Left cardiac atrium (tissue), 4 donors: ENCODE data around the gene NR1H4. TPM values are rescaled to one million over a fixed set of nuclear protein-coding genes. Genes with fewer than 3 reads are reported as not detected.

ENCODE experiments used
- ATAC-seq, 2 donors: fragments of 200-7000 bp; cut with Tn5 transposase; one replicate each; pipeline ENCODE4 v1.9.1; 2020; ENCODE audit warnings: mild to moderate bottlenecking in 2 of 2, moderate library complexity in 2 of 2
- DNase-seq: peaks from one replicate; pipeline ENCODE4 v3.0.0-alpha.2; 2020
- intact Hi-C, 2 donors: fragments of 100-400 bp; cut with DNase I; formaldehyde crosslinking; loops; one replicate each; pipeline versions ENCODE4 v1.14.1 to v1.15.1; 2022 to 2023
- total RNA-seq, 2 donors: library from RNA; stranded (reverse); fragmentation: NEBNext Ultra II Directional; extraction: Animal tissue kit (Norgen Biotek cat#: 25700); gene quantifications; one replicate each; pipeline ENCODE4 v1.2.1, GENCODE V29; 2021
- donor health status: DM: no; HTN: yes; CAD: no.
- donor health status: DM: no; HTN: yes; CAD: no; lungs with severe emphysema.
- donor health status: DM: yes; HTN: yes; CAD: no.
- donor health status: Dilated cardiomyopathy.

Gene NR1H4
- total RNA-seq, 2 donors from 2014 or later: not detected

DNA sequence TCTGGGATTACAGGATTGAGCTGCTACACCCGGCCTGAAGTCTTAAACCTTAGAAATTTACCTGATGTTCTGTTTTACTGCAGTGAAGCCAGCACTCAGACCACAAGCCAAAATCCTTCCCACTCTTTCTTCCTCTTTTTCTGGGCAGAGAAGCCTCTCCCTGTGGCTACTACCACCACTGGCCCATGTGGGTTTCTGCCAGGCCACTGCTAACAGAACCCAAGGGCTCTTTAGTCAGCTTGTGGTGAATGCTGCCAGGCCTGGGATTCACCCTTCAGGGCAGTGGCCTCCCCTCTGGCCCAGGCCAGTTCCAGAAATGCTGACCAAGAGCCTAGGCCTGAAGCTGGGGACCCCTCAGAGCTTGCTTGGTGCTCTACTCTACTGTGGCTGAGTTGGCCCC is 135.1 kb downstream of the NR1H4 start:
- intact Hi-C loops: no loop called here
- DNase-seq: no peak
- peak in 1 of 2 donors; percentile 47 for ATAC-seq

DNA sequence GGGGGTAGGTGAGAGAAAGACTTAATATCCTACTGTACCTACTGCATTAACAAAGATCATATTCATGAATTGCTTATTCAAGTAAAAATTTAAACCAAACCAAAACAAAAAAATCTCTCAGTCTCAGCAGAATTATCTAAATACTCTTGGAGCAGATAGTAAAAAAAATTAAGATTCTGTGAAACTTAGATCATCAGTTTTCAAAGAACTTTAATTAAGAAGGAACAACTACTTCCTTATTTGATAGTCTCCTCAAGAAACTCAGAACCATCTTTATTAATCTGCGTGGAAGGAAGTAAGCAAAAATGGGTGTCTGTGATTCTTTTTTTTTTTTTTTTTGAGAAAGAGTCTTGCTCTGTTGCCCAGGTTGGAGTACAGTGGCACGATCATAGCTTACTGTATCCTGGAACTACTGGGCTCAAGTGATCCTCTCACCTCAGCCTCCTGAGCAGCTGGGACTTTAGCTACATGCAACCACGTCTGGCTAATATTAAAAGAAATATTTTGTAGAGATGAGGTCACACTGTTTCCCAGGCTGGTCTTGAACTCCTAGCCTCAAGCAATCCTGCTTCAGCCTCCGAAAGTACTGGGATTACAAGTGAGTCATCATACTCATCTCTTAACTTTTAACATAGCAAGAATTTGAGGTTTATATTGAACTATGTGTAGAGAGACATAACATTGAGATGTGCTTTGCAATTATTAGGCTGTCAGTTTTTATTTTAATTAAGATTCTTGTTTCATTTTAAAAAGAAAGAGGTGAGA is 137.2 kb downstream of the NR1H4 start:
- ATAC-seq: no peak

DNA sequence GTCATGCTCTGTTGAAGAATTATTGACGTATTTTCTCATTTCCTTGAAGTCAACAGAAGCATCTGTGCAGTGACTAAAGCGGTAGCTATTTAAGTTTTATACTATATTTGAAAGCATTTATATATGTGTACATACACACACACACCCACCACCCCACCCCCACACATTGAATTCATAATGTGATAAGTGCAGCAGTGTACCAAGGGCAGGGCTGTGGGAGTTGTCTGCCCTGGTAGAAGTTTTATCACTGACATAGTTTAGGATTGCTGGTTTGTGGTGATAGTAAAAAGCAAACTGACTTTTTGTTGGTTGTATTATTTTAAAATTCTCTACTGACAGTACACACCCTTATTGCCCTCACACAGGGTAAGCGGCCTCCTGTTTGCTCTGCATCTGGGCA is 138.9 kb downstream of the NR1H4 start:
- DNase-seq: no peak
- no peak for ATAC-seq
- intact Hi-C loops: no loop called here

More for the DNA sequence above, 137.2 kb downstream of the NR1H4 start:
- DNase-seq: no peak
- intact Hi-C loops: no loop called here

Other genes starting within 250 kb of the NR1H4 start
- under 1 TPM; 0.53 to 0.55 TPM for gene DEPDC4, start 206.8 kb upstream of the NR1H4 start, total RNA-seq
- gene SCYL2, start 206.7 kb upstream of the NR1H4 start, total RNA-seq: 10 to 100 TPM; 25.4 to 30.3 TPM
- not detected for gene SLC17A8, start 116.8 kb upstream of the NR1H4 start, total RNA-seq
- gene GAS2L3, start 99.8 kb downstream of the NR1H4 start, total RNA-seq: 1 to 10 TPM; 4.0 to 5.5 TPM